NOMO-1 (cell line): ENCODE data around the gene DNAH3.

Experiments
- DNase-seq, 2 experiments: peaks; one replicate each; lab custom pipeline; 2025; ENCODE audit not compliant: unreplicated experiment in 2 of 2; lab: John Stamatoyannopoulos, UW

The DNAH3 gene

DNA sequence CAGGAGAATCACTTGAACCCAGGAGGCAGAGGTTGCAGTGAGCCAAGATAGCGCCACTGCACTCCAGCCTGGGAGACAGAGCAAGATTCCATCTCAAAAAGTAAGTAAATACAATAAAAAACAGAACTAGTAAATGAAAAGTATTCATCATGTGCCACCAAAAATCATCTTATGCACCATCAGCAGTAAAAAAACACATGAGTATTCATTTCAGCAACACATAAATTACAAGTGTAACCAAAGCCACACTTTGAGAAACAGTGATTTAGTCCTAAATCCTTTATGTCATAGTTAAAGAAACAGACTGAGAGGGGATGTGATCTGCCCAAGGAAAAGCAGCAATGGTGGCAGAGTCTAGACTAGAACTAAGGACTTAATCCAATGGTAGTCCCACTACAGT is 263.4 kb downstream of the DNAH3 start:
- no peak for DNase-seq

GRCh38 chr16:20886320-20886719 is 264.3 kb downstream of the DNAH3 start:
- DNase-seq, result no peak

DNA sequence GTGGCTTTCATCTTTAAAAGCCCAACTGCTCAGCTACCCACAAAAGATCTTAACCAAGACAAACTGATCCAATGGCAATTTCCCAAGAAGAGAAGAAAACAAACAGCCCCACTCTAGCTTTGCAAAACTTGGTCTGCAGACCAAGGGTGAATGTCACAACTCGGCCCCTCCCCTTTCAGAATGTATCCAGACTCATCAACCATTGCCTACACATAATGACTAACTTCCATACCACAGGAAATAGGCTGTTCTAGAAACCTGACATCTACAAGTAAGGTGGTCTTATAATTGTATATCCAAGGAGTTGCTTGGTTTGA is 266.4 kb downstream of the DNAH3 start:
- DNase-seq, result no peak

DNA sequence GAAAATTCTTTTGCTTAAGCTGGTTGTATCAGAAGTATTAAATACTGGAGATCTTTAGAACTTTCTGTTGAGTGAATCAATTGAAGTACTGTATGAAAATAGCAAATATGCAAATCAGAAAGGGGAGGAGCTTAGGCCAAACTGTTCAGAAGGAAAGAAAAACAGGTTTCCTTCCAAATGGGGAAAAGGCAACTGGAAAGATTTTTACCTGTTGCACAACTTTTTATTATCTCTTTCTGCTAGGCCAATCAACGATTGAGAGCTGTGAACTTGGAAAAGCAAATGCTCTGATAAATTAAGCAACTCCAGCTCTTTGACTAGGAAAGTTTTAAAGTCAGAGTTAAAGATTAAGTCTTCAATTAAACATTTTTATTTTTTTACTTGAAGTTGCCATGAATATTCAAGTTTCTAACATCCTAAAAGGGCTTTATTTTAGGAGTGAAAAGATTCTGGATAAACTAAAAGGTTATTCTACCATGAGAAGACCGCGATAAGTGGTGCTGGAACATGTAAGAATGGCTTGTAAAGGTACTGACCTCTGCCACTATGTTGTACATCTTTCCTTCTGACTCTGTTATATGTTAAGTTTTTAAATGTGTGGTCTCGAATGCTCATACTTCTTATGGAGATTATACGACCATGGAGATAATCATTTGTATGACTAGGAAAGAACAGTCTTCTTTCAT is 266.9 kb downstream of the DNAH3 start:
- DNase-seq, result no peak
